Naive thymus-derived CD8-positive, alpha-beta T cell (primary cell): ENCODE data around the gene TMEM248. TPM values are rescaled to one million over a fixed set of nuclear protein-coding genes. Genes with fewer than 3 reads are reported as not detected.
A peak's percentile ranks its signal among the peaks of the same experiment; 100 is the strongest.
"Not testable (repeated sequence)": the region's sequence is repeated elsewhere in the genome, so short reads cannot be mapped to it uniquely, and the experiment has no call there.

Experiments
- ATAC-seq, 2 donors: fragments of 150-1000 bp; cut with Tn5 transposase in 1 of 2; sonication (Bioruptor Pico), chemical (Tn5 transposase) in 1 of 2; 1 replicate in 1 of 2; 2 replicates in 1 of 2; pipeline ENCODE4 v1.10.0; 2021; ENCODE audit warnings: mild to moderate bottlenecking in 2 of 2, moderate library complexity in 2 of 2
- POLR2A ChIA-PET: fragments of 350-600 bp; sonication (Branson Sonifier 250); formaldehyde crosslinking; loops from one replicate; lab custom pipeline; 2021; ENCODE audit warnings: antibody characterized with exemption; lab: Charles Lee
- DNase-seq, 10 donors: peaks; one replicate each; pipeline versions ENCODE4 v3.0.0 to v3.0.0-alpha.2; 2020 to 2022
- H3K27ac Mint-ChIP-seq, 10 donors: one replicate each; pipeline ENCODE4 v1.8.0; 2020 to 2022; ENCODE audit warnings: mild to moderate bottlenecking in 10 of 10, mixed read lengths in 10 of 10, moderate library complexity in 4 of 10, inconsistent platforms in 1 of 10
- H3K27me3 Mint-ChIP-seq, 5 donors: one replicate each; pipeline ENCODE4 v1.8.0; 2021 to 2022; ENCODE audit warnings: mixed read lengths in 5 of 5
- H3K36me3 Mint-ChIP-seq, 3 donors: one replicate each; pipeline ENCODE4 v1.8.0; 2020 to 2022; ENCODE audit warnings: mixed read lengths in 3 of 3, mild to moderate bottlenecking in 2 of 3, inconsistent platforms in 1 of 3
- H3K4me1 Mint-ChIP-seq, 4 donors: one replicate each; pipeline ENCODE4 v1.8.0; 2021 to 2022; ENCODE audit warnings: mixed read lengths in 4 of 4
- H3K4me3 Mint-ChIP-seq, 10 donors: one replicate each; pipeline ENCODE4 v1.8.0; 2020 to 2022; ENCODE audit warnings: mild to moderate bottlenecking in 10 of 10, mixed read lengths in 10 of 10, moderate library complexity in 6 of 10, inconsistent platforms in 1 of 10
- H3K9me3 Mint-ChIP-seq, 9 donors: one replicate each; pipeline ENCODE4 v1.8.0; 2020 to 2022; ENCODE audit warnings: mixed read lengths in 9 of 9, mild to moderate bottlenecking in 3 of 9, inconsistent platforms in 1 of 9, moderate library complexity in 1 of 9
- polyA plus RNA-seq, 3 donors: library from polyadenylated mRNA; unstranded; fragments of 300-500 nt; fragmentation: Illumina TruSeq; gene quantifications; one replicate each; pipeline ENCODE4 v1.2.3, GENCODE V29; 2021
- total RNA-seq, 8 experiments: library from RNA in 2 of 8; stranded (reverse) in 2 of 8; gene quantifications; one replicate each; pipeline ENCODE4 v1.2.3 and lab custom pipeline; 2021 to 2026

TMEM248 gene
- total and polyA plus RNA-seq, 5 experiments from 2014 or later: 92.2 to 113 (median 97.1) TPM

DNA sequence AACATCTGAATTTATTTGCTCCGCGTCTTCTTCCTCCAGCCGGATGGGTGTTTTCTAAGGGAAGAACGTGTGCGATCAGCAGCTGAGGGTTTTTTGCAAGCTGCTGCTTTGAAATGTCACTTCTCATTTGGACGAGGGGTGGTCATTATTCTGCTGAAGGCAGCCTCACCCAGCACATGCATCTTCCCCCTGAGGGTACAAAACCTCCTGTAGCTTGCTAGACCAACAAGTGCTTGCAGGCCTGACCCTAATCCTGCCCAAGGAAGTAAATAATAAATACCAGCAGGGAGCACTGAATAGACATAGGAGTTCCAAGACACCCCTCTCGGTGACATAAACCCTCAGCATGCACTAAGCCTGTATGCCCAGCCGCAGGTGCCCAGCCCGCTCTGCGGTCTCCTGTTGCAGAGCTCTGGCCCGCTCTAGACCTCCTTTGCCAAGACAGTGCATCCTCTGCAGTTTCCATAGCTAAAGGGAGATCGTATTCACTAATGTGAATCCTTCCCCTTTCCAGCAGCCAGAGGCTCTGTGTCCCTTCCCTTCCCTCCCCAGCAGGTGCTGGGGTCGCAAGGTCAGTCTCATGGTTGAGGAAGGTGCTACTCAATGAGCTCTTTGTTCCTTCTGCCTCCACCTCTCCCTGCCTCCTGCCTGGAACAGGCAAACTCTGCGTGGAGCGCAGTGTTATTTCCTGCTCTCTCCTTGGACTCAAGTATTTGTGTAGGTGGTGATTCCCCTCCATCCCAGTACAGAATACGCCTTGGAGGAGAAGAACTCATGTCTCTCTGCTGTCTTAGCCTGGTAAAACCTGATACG is 37.7 kb downstream of the TMEM248 start:
- Mint-ChIP-seq H3K36me3 (peaks cover 0 to 62% (median 16%) of the 10 kb centered on the region in 3 donors), H3K27me3 (no peaks in the 10 kb centered on the region), H3K4me3 (no peak overlapping the region), H3K27ac (peak overlapping the region in 2 of 10 donors; percentile 16 to 59), H3K9me3 (no peaks in the 10 kb centered on the region), H3K4me1 (peaks cover 0 to 2% (median 0%) of the 10 kb centered on the region in 4 donors)
- no peak for ATAC-seq
- DNase-seq: no peak
- POLR2A ChIA-PET: no interaction called here

DNA sequence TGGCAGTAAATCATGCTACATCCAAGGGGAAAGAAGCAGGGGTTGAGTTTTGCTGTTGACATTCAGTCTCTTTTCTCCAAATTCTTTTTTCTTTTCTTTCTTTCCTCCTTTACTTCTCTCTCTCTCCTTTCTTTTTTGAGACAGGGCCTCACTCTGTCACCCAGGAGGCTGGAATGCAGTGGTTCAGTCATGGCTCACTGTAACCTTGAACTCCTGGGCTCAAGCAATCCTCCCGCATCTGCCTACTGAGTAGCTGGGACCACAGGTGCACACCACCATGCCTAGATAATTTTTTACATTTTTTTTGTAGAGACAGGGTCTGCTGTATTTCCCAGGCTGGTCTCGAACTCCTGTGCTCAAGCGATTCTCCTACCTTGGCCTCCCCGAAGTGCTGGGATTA is 39.2 kb downstream of the TMEM248 start:
- POLR2A ChIA-PET: no interaction called here
- Mint-ChIP-seq H3K36me3 (peaks cover 0 to 49% (median 13%) of the 10 kb centered on the region in 3 donors), H3K9me3 (no peaks in the 10 kb centered on the region), H3K27me3 (no peaks in the 10 kb centered on the region), H3K27ac (peak overlapping the region in 2 of 10 donors; percentile 68 to 71), H3K4me1 (peaks cover 0 to 2% (median 0%) of the 10 kb centered on the region in 4 donors), H3K4me3 (no peak overlapping the region)
- DNase-seq (no peak), ATAC-seq (no peak)

DNA sequence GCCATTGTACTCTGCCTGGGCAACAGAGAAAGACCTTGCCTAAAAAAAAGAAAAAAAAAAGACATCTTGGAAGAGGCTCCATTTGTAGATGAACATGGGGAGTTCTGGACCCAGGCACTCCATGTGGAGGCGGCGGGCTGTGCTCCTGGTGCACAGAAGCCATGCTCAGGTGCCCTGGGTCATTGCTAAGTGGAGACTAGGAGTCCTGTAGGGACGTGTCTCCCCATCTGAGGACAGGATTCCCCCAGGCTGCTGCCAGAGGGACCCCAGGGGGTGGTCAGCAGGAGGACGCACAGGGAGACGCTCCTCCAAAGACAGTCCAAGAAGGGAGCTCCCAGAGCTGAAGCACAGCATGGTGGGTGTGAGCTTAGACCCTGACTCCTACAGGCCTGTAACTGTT is 40.1 kb downstream of the TMEM248 start:
- ATAC-seq (no peak), DNase-seq (no peak)
- Mint-ChIP-seq H3K27ac (peak overlapping the region in 1 of 10 donors; percentile 21), H3K9me3 (no peaks in the 10 kb centered on the region), H3K36me3 (peaks cover 0 to 40% (median 6%) of the 10 kb centered on the region in 3 donors), H3K27me3 (no peaks in the 10 kb centered on the region), H3K4me3 (no peak overlapping the region), H3K4me1 (peaks cover 0 to 2% (median 0%) of the 10 kb centered on the region in 4 donors)
- POLR2A ChIA-PET: no interaction called here

DNA sequence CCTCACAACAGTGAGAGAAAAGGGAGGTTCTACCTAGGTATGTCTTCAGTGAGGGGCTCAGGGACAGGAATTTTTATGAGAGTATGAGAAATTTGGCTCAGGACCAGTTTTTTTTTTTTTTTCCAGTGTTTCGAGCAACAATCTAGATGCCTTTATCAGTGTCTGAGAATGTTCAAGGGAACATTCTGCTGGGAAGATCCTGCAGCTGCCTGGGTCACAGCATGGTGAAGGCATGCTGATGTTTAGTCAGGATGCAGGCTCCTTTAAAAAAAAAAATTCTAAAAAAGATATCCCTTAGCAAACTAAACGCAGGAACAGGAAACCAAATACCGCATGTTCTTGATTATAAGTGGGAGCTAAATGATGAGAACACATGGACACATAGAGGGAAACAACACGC is 43.4 kb downstream of the TMEM248 start:
- Mint-ChIP-seq H3K27ac (peak overlapping the region in 1 of 10 donors; percentile 24), H3K4me1 (peaks cover 0 to 2% (median 0%) of the 10 kb centered on the region in 4 donors), H3K27me3 (no peaks in the 10 kb centered on the region), H3K36me3 (peaks cover 0 to 7% (median 1%) of the 10 kb centered on the region in 3 donors), H3K9me3 (no peaks in the 10 kb centered on the region), H3K4me3 (no peak overlapping the region)
- POLR2A ChIA-PET: no interaction called here
- ATAC-seq (no peak), DNase-seq (no peak)

DNA sequence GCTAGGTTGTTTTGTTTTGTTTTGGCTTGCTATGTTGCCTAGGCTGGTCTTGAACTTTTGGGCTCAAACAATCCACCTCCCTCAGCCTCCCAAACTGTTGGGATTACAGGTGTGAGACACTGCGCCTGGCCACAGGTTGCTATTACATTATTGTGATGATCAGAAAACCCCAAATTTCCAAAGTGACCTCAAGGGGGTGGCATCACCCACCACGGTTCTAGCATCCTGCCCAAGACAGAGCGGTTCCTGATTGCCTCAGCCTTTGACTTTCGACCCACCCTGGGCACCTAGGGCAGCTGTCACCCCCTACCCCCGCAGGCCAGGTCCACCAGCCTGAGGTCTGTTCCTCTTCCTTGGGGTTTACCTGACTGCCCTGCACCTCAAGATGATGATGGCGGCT is 46.0 kb downstream of the TMEM248 start:
- Mint-ChIP-seq H3K36me3 (no peaks in the 10 kb centered on the region), H3K4me1 (no peaks in the 10 kb centered on the region), H3K4me3 (no peak overlapping the region), H3K9me3 (no peaks in the 10 kb centered on the region), H3K27me3 (peaks cover 0 to 3% (median 0%) of the 10 kb centered on the region in 5 donors), H3K27ac (peak overlapping the region in 1 of 10 donors; percentile 43)
- POLR2A ChIA-PET: no interaction called here
- DNase-seq: no peak
- no peak for ATAC-seq

DNA sequence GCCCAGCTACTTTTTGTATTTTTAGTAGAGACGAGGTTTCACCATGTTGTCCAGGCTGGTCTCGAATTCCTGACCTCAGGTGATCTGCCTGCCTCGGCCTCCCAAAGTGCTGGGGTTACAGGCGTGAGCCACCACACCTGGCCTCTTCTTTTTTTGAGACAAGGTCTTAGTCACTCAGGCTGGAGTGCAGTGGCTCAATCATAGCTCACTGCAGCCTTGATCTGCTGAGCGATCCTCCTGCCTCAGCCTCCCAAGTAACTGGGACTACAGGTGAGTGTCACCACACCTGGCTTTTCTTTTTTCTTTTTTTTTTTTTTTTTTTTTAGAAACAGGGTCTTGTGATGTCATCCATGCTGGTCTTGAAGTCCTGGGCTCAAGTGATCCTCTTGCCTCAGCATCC is 48.0 kb downstream of the TMEM248 start:
- not testable (repeated sequence) for H3K36me3 Mint-ChIP-seq, ATAC-seq, H3K9me3 Mint-ChIP-seq, H3K4me3 Mint-ChIP-seq, H3K4me1 Mint-ChIP-seq, DNase-seq, H3K27me3 Mint-ChIP-seq
- peak overlapping the region in 1 of 10 donors; percentile 67 for H3K27ac Mint-ChIP-seq
- POLR2A ChIA-PET: interaction anchor here (0.6 kb wide), 2 partner anchors 23 to 493 kb away, joined by 3 to 8 read pairs; no protein-coding TSS in a partner anchor

DNA sequence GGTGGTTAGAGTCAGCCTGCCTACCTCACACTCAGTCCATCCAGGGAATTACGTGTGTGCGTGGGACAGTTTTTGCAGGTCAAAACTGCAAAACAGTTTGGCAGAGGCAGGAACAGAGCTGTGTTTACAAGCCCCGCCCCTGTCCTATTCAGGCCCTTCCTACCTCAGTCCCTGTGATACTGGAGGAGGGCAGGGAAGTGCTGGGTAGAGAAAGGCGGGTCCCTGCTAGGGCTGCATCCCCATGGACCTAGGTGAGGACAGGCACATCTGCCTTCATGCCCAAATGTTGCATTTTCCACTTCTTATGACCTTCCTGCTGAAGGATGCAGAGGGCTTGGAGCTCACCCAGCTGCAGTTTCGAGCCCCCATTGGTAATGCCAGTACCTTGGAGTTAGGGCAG is 49.3 kb downstream of the TMEM248 start:
- H3K27ac Mint-ChIP-seq: peak overlapping the region in 1 of 10 donors; percentile 25
- DNase-seq (no peak), ATAC-seq (no peak)
- no peak overlapping the region for H3K4me3 Mint-ChIP-seq
- POLR2A ChIA-PET: no interaction called here
- peaks cover 0 to 3% (median 0%) of the 10 kb centered on the region in 5 donors for H3K27me3 Mint-ChIP-seq
- H3K36me3 Mint-ChIP-seq: no peaks in the 10 kb centered on the region
- no peaks in the 10 kb centered on the region for H3K9me3 Mint-ChIP-seq
- no peaks in the 10 kb centered on the region for H3K4me1 Mint-ChIP-seq

DNA sequence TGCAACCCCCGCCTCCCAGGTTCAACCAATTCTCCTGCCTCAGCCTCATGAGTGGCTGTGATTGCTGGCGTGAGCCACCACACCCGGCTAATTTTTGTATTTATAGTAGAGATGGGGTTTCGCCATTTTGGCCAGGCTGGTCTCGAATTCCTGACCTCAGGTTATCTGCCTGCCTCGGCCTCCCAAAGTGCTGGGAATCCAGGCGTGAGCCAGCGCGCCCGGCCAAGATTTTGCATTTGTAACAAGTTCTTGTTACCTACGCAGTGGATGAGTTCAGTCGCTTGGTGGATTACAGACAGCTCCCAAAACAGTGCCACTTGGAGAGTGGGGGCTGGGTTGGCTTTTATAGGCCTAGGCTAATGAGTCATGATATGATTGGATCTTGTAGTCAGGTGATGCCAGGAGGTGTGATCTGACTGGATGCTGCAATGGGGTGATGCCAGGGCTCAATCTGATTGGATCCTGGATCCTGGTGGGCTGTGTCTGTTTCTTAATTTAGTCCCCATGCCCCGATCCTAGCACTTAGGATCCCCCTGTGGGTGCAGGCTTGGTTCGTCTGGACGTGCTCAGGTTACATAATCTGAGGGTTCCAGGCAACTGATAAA is 54.1 kb downstream of the TMEM248 start:
- peaks cover 0 to 3% (median 0%) of the 10 kb centered on the region in 5 donors for H3K27me3 Mint-ChIP-seq
- DNase-seq: no peak
- POLR2A ChIA-PET: interaction anchor here (0.7 kb wide), 1 partner anchor 23 kb away, joined by 6 read pairs; no protein-coding TSS in a partner anchor
- H3K4me1 Mint-ChIP-seq: no peaks in the 10 kb centered on the region
- peak overlapping the region in 1 of 10 donors; percentile 29 for H3K27ac Mint-ChIP-seq
- H3K4me3 Mint-ChIP-seq: no peak overlapping the region
- peaks cover 0 to 13% (median 7%) of the 10 kb centered on the region in 9 donors for H3K9me3 Mint-ChIP-seq
- peaks cover 0 to 5% (median 5%) of the 10 kb centered on the region in 3 donors for H3K36me3 Mint-ChIP-seq
- ATAC-seq: no peak

DNA sequence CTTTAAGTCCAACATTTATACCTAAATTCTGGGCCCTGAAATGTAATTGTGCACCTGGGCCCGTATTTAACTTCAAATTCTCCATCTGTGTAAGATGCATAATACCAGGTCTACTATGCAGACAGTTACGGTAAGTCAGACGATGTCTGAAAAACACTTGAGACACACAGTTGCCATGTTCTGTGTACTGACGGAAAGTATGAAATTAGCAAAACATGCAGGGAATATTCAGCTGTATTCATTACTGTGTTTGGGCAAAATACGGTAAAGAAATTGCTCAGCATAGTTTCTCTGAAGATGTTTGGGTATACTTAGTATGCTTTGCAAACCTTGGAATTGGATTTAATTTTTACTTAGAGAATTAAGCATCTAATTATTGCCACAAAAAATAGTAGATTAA is 57.3 kb downstream of the TMEM248 start:
- H3K4me3 Mint-ChIP-seq, H3K27ac Mint-ChIP-seq, H3K4me1 Mint-ChIP-seq, ATAC-seq, DNase-seq, POLR2A ChIA-PET, H3K27me3 Mint-ChIP-seq: not testable (repeated sequence)
- peaks cover 0 to 27% (median 14%) of the 10 kb centered on the region in 9 donors for H3K9me3 Mint-ChIP-seq
- peaks cover 0 to 17% (median 5%) of the 10 kb centered on the region in 3 donors for H3K36me3 Mint-ChIP-seq

DNA sequence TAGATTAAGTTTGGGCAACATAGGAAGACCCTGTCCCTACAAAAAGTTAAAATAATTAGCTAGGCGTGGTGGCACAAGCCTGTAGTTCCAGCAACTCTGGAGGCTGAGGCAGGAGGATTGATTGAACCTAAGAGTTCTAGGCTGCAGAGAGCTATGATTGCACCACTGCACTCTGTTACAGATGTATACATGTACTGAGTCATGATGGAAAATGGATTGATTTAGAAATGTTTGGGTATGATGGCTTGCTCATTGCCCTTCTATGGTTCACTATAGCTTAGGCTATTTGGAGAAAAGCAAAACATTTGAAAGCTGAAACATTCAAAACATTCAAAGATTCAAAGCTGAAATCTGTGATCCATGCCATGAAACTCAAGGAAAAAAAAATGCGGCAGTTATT is 58.0 kb downstream of the TMEM248 start:
- ATAC-seq, H3K27ac Mint-ChIP-seq, POLR2A ChIA-PET, DNase-seq, H3K4me1 Mint-ChIP-seq, H3K27me3 Mint-ChIP-seq, H3K4me3 Mint-ChIP-seq: not testable (repeated sequence)
- Mint-ChIP-seq H3K9me3 (peaks cover 0 to 27% (median 14%) of the 10 kb centered on the region in 9 donors), H3K36me3 (peaks cover 0 to 17% (median 5%) of the 10 kb centered on the region in 3 donors)

DNA sequence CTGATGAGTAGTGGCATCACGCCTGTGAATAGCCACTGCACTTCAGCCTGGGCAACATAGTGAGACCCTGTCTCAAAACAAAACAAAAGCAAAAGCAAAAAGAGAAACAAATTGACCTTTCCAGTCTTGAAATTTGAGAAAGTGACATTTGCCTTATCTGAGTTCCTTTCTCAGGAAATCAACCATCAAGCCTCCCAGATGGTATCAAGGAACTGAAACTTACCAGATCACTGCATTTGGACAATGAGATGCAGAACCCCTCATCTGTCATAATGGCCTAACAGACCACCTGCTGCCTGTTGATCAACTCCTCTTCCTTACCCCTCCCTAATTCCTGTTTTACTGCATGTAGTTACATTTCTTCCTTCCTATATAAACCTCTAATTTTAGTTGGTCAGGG is 59.3 kb downstream of the TMEM248 start:
- H3K27me3 Mint-ChIP-seq, POLR2A ChIA-PET, DNase-seq, H3K4me1 Mint-ChIP-seq, H3K27ac Mint-ChIP-seq, H3K4me3 Mint-ChIP-seq, ATAC-seq: not testable (repeated sequence)
- peaks cover 0 to 17% (median 5%) of the 10 kb centered on the region in 3 donors for H3K36me3 Mint-ChIP-seq
- peaks cover 0 to 27% (median 14%) of the 10 kb centered on the region in 9 donors for H3K9me3 Mint-ChIP-seq

DNA sequence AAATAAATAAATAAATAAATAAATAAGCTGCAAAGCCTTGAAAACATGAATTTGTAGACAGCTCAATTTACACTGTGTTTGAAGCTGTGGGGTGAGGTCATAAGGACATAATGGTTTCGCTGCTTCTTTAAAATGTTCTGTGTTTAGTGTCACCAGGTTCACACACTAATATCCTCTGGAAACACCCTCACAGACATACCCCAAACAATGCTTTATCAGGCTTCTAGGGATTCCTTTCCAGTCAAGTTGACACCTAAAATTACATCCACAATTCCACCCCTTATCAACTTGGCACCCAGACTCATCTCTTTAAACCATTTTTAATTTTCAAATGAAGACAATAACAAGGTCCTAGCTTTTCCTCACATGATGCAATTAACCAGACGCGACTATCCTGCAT is 68.5 kb downstream of the TMEM248 start:
- ATAC-seq, H3K9me3 Mint-ChIP-seq, H3K27me3 Mint-ChIP-seq, H3K4me3 Mint-ChIP-seq, DNase-seq, POLR2A ChIA-PET, H3K27ac Mint-ChIP-seq: not testable (repeated sequence)
- Mint-ChIP-seq H3K4me1 (peaks cover 3 to 23% (median 16%) of the 10 kb centered on the region in 4 donors), H3K36me3 (peaks cover 5 to 74% (median 25%) of the 10 kb centered on the region in 3 donors)

DNA sequence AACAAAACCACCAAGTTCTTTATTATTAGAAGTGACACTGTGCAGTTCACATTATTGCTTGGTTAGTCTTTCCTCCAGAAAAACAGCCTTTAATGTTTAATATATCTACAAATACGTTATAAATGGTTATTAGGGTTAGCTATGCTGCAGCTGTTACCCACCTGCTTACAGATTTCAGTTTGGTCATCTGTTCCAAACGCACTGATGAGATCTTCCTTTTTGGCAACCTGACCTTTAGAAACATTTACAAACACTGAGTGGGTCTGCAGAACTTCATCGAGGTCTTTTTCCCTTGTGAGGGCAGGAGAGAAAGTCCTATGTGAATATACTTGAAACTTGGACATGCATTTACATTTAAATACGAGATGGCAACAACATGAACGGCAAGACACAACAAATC is 73.0 kb downstream of the TMEM248 start:
- ATAC-seq, H3K9me3 Mint-ChIP-seq, H3K27me3 Mint-ChIP-seq, DNase-seq: not testable (repeated sequence)
- POLR2A ChIA-PET: interaction anchor here (1.9 to 3.2 kb wide), 2 partner anchors 149 to 501 kb away, joined by 10 to 28 read pairs; no protein-coding TSS in a partner anchor
- Mint-ChIP-seq H3K4me3 (peak overlapping the region; percentile 83 to 100 (median 98)), H3K36me3 (peaks cover 4 to 57% (median 17%) of the 10 kb centered on the region in 3 donors), H3K27ac (peak overlapping the region; percentile 96 to 100 (median 99)), H3K4me1 (peaks cover 12 to 36% (median 25%) of the 10 kb centered on the region in 4 donors)
